ENCODE results near the gene THBS2. TPM values are rescaled to one million over a fixed set of nuclear protein-coding genes. Genes with fewer than 3 reads are reported as not detected.
"Not testable (repeated sequence)": the region's sequence is repeated elsewhere in the genome, so short reads cannot be mapped to it uniquely, and the experiment has no call there.

Gene THBS2
- polyA plus RNA-seq, 1 donor = 10.7 TPM

DNA sequence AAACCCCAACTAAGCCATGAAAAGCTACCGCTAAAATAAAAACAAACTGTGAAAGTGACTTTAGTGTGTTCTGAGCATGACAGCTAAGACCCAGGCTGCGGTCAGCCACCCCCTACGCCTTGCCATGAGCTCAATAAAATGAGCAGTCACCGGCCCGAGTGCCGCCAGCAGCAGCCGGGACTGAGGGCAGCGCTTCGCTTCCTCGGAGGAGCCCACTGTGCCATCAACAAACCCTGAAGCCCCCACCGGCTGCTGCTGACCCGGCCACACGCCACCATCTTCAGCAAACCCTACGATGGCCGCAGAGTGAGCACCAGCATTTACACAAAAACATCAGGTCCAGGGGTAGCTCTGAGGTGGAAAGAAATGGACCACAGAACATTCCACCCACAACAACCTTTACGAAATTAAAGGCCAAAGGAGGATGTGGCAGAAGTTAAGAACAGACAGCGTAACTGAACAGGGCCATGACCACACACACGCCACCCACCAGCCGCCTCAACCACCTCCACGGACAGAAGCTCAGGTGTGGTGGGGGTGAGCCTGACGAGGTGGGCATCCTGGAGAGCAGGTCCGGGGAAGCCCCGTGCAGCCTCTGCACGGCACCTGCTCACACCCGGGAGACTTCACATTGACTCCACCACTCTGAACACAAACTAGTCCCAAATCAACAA lies 67.0 kb downstream of the THBS2 start:
- H3K27ac ChIP-seq (ENCODE audit: low read length) = no peak overlapping the region
- WGBS (ENCODE audit: insufficient coverage, low lambda C conversion rate) = no CpG with 5 or more reads among the region's 25 CpGs
- DNase-seq = no peak

GRCh38 chr6:169185692-169186485 lies 67.8 kb downstream of the THBS2 start:
- Histone ChIP-seq H3K27me3 (ENCODE audit: control insufficient read depth, insufficient read depth, low read length) (no peaks in the 10 kb centered on the region), H3K27ac (ENCODE audit: low read length) (no peak overlapping the region), H3K9me3 (ENCODE audit: control insufficient read depth, low read depth, low read length) (no peaks in the 10 kb centered on the region), H3K4me3 (ENCODE audit: low read length) (no peak overlapping the region), H3K36me3 (ENCODE audit: control insufficient read depth, insufficient read depth, low read length) (no peaks in the 10 kb centered on the region), H3K4me1 (ENCODE audit: control insufficient read depth, insufficient read depth, low read length) (no peaks in the 10 kb centered on the region)
- 100% methylated on average over 1 of the region's 26 CpGs for WGBS (ENCODE audit: insufficient coverage, low lambda C conversion rate)
- DNase-seq = no peak

More for the DNA sequence above, 67.0 kb downstream of the THBS2 start:
- Histone ChIP-seq H3K36me3 (ENCODE audit: control insufficient read depth, insufficient read depth, low read length) (no peaks in the 10 kb centered on the region), H3K27me3 (ENCODE audit: control insufficient read depth, insufficient read depth, low read length) (no peaks in the 10 kb centered on the region), H3K4me3 (ENCODE audit: low read length) (no peak overlapping the region), H3K9me3 (ENCODE audit: control insufficient read depth, low read depth, low read length) (no peaks in the 10 kb centered on the region), H3K4me1 (ENCODE audit: control insufficient read depth, insufficient read depth, low read length) (no peaks in the 10 kb centered on the region)

DNA sequence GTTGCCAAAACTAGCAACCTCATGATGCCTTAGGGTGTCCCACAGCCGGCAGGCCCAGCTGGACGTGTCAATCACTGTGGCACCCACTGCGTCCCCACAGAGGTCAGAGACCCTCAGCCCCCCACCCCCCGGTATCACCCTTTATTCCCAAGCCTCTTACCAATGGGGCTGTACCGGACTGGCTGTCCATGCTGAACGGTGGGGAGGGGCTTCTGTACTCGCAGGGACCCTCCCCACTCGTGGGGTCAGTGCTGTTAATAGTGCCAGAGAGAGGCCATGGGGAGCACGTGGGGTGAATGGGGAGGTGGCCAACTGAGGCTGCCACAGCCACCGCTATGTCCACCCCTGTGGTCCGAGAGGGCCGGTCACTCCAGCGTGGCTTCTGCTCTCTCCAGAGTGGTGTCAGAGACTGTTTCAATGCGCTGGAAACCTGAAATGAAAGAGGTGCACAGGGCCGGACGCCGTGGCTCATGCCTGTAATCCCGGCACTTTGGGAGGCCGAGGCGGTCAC lies 68.6 kb downstream of the THBS2 start:
- no peak for DNase-seq
- H3K27ac ChIP-seq (ENCODE audit: low read length) = no peak overlapping the region
- H3K27me3 ChIP-seq (ENCODE audit: control insufficient read depth, insufficient read depth, low read length) = no peaks in the 10 kb centered on the region
- no peaks in the 10 kb centered on the region for H3K36me3 ChIP-seq (ENCODE audit: control insufficient read depth, insufficient read depth, low read length)
- H3K4me3 ChIP-seq (ENCODE audit: low read length) = no peak overlapping the region
- no peaks in the 10 kb centered on the region for H3K4me1 ChIP-seq (ENCODE audit: control insufficient read depth, insufficient read depth, low read length)
- H3K9me3 ChIP-seq (ENCODE audit: control insufficient read depth, low read depth, low read length) = no peaks in the 10 kb centered on the region
- WGBS (ENCODE audit: insufficient coverage, low lambda C conversion rate) = 100% methylated on average over 1 of the region's 20 CpGs

- Histone ChIP-seq H3K36me3 (ENCODE audit: control insufficient read depth, insufficient read depth, low read length) (no peaks in the 10 kb centered on the region), H3K27ac (ENCODE audit: low read length) (no peak overlapping the region), H3K9me3 (ENCODE audit: control insufficient read depth, low read depth, low read length) (no peaks in the 10 kb centered on the region), H3K4me1 (ENCODE audit: control insufficient read depth, insufficient read depth, low read length) (no peaks in the 10 kb centered on the region), H3K4me3 (ENCODE audit: low read length) (no peak overlapping the region), H3K27me3 (ENCODE audit: control insufficient read depth, insufficient read depth, low read length) (no peaks in the 10 kb centered on the region)
- DNase-seq = no peak
- 100% methylated on average over 2 of the region's 3 CpGs for WGBS (ENCODE audit: insufficient coverage, low lambda C conversion rate)
These were observed 69.2 kb downstream of the THBS2 start for GRCh38 chr6:169184419-169184818.

DNA sequence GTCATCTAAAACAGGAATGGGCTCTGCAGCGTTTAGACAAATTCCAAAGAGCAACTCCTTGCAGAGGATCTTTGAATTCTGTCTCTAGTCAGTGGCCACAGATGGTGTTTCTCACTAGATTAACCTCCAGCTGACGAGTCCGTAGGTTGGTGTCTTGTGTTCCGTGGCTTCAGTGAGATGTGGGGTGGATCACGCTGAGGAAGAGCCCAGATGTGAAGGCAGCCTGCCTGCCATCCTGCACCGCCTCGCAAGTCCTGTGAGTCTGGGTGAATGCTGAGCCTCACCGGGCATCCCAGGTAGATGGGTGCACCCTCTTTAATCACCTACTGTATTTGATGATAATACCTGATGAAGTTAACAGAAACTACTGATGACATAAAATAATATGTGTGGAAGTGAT lies 70.4 kb downstream of the THBS2 start:
- Histone ChIP-seq H3K4me1 (ENCODE audit: control insufficient read depth, insufficient read depth, low read length) (no peaks in the 10 kb centered on the region), H3K27me3 (ENCODE audit: control insufficient read depth, insufficient read depth, low read length) (no peaks in the 10 kb centered on the region), H3K27ac (ENCODE audit: low read length) (no peak overlapping the region), H3K9me3 (ENCODE audit: control insufficient read depth, low read depth, low read length) (no peaks in the 10 kb centered on the region), H3K36me3 (ENCODE audit: control insufficient read depth, insufficient read depth, low read length) (no peaks in the 10 kb centered on the region), H3K4me3 (ENCODE audit: low read length) (no peak overlapping the region)
- DNase-seq = no peak
- no CpG with 5 or more reads among the region's 8 CpGs for WGBS (ENCODE audit: insufficient coverage, low lambda C conversion rate)

DNA sequence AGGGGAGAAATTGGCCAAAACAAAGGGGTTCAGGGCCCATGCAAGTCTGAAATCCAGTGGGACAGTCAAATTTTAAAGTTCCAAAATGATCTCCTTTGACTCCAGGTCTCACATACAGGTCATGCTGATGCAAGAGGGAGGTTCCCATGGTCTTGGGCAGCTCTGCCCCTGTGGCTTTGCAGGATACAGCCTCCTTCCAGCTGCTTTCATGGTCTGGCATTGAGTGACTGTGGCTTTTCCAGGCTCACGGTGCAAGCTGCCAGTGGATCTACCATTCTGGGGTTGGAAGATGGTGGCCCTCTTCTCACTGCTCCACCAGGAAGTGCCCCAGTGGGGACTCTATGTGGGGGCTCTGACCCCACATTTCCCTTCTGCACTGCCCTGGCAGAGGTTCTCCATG lies 73.8 kb downstream of the THBS2 start:
- not testable (repeated sequence) for H3K27me3 ChIP-seq (ENCODE audit: control insufficient read depth, insufficient read depth, low read length); H3K4me3 ChIP-seq (ENCODE audit: low read length); H3K4me1 ChIP-seq (ENCODE audit: control insufficient read depth, insufficient read depth, low read length); DNase-seq; H3K36me3 ChIP-seq (ENCODE audit: control insufficient read depth, insufficient read depth, low read length); H3K27ac ChIP-seq (ENCODE audit: low read length); H3K9me3 ChIP-seq (ENCODE audit: control insufficient read depth, low read depth, low read length)
- no CpG with 5 or more reads among the region's 1 CpG for WGBS (ENCODE audit: insufficient coverage, low lambda C conversion rate)

GRCh38 chr6:169177516-169178166 lies 76.0 kb downstream of the THBS2 start:
- Histone ChIP-seq H3K9me3 (ENCODE audit: control insufficient read depth, low read depth, low read length) (no peaks in the 10 kb centered on the region), H3K4me3 (ENCODE audit: low read length) (no peak overlapping the region), H3K36me3 (ENCODE audit: control insufficient read depth, insufficient read depth, low read length) (no peaks in the 10 kb centered on the region), H3K27ac (ENCODE audit: low read length) (no peak overlapping the region), H3K27me3 (ENCODE audit: control insufficient read depth, insufficient read depth, low read length) (peaks cover 2% of the 10 kb centered on the region), H3K4me1 (ENCODE audit: control insufficient read depth, insufficient read depth, low read length) (no peaks in the 10 kb centered on the region)
- no peak for DNase-seq
- WGBS (ENCODE audit: insufficient coverage, low lambda C conversion rate) = no CpG with 5 or more reads among the region's 10 CpGs

GRCh38 chr6:169176361-169176991 lies 77.2 kb downstream of the THBS2 start:
- no peak for DNase-seq
- Histone ChIP-seq H3K9me3 (ENCODE audit: control insufficient read depth, low read depth, low read length) (no peaks in the 10 kb centered on the region), H3K4me1 (ENCODE audit: control insufficient read depth, insufficient read depth, low read length) (no peaks in the 10 kb centered on the region), H3K27ac (ENCODE audit: low read length) (no peak overlapping the region), H3K27me3 (ENCODE audit: control insufficient read depth, insufficient read depth, low read length) (peaks cover 2% of the 10 kb centered on the region), H3K4me3 (ENCODE audit: low read length) (no peak overlapping the region), H3K36me3 (ENCODE audit: control insufficient read depth, insufficient read depth, low read length) (no peaks in the 10 kb centered on the region)
- 80% methylated on average over 2 of the region's 15 CpGs for WGBS (ENCODE audit: insufficient coverage, low lambda C conversion rate)

DNA sequence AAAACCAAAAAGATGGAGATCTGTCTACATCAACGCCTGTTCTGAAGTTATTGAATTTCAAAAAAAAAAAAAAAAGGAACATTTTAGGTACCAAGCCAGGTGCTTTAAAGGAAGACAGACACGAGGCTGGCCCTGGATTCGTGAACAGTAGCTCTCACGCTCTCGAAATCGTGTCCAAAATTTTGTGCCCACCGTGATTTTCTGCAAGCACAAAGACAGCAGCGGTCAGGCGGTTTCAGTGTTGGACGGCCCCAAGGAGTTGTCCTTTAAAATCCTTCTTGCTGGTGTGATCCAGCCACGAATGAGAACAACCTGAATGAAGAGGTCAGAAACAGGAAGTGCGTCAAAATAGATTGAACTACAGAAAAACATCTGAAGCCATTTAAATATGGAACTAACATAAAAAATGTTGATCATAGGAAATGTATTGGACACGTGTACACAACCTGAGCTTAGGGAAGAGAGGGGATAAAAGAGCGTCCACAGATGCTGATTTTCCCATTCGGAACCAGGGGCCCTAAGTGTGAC lies 78.2 kb downstream of the THBS2 start:
- Histone ChIP-seq H3K36me3 (ENCODE audit: control insufficient read depth, insufficient read depth, low read length) (no peaks in the 10 kb centered on the region), H3K27me3 (ENCODE audit: control insufficient read depth, insufficient read depth, low read length) (peaks cover 2% of the 10 kb centered on the region), H3K9me3 (ENCODE audit: control insufficient read depth, low read depth, low read length) (no peaks in the 10 kb centered on the region), H3K4me1 (ENCODE audit: control insufficient read depth, insufficient read depth, low read length) (no peaks in the 10 kb centered on the region), H3K27ac (ENCODE audit: low read length) (no peak overlapping the region), H3K4me3 (ENCODE audit: low read length) (no peak overlapping the region)
- WGBS (ENCODE audit: insufficient coverage, low lambda C conversion rate) = 94% methylated on average over 3 of the region's 15 CpGs
- DNase-seq = no peak
